Stimulated activated CD4-positive, alpha-beta T cell treated with anti-CD3 and anti-CD28 coated beads, Interleukin-2, amount 100 ng/mL, for 4 hours (primary cell): Measurements from ENCODE around the gene P2RX4.
"Not testable (repeated sequence)": the region's sequence is repeated elsewhere in the genome, so short reads cannot be mapped to it uniquely, and the experiment has no call there.

ENCODE experiments used
- DNase-seq: peaks from one replicate; pipeline ENCODE4 v3.0.0-alpha.2; 2020; ENCODE audit warnings: low read depth

The P2RX4 gene

DNA sequence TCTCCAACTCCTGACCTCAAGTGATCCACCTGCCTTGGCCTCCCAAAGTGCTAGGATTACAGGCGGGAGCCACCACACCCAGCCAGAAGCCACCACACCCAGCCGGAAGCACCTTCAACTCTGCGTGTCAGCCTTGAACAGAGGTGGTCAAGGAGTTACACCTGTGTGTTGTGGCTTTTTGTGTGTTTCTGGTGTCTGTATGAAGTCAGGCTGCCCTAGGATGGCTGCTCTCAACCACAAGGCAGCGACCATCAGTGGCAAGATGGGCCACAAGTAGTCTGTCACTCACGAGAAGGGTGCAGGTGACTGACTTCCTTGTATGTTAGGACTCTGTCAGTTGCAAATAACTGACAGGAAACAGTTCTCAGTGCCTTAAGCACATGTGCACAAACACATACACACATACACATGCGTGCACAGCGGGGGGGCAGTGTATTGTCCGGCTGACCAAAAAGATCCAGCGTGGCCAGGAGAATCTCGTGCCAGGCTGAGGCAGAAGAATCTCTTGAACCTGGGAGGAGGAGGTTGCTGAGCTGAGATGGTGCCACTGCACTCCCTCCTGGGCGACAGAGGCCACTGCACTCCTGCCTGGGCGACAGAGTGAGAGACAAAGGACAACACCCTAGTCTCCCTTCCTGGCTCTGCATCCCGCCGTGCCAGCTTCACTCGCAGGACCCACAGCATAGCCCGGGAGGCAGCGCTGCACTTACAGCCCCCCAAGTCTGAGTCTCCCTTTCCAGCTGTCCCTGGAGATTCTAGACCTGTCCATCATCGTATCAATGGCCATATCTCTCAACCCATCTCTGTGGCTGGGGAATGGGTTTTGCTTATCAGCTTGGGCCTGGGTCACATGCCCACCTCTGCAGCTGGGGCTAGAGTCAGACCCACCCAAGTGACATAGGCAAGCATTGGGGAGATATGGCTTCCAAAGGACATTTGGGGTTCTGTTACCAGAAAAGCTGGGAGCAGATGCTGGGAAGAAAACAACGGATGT is 13.7 kb downstream of the P2RX4 start:
- no peak for DNase-seq

DNA sequence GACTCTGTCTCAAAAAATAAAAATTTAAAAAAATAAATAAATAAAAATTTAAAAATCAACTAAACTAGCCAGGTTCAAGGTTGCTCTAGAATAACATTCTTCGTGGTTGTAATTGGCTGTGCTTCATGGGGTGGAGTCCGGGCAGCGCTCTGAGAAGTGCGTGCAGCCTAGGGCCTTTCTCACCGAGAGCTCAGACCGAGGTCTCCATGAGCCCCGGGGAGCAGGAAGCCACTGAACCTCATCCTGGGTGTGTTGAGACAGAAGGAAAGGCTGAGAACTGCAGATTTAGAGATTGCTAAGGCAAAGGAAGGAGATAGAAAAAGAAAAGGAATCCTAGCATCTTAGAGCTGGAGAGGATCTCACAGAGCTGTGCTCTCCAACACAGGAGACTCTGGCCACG is 14.7 kb downstream of the P2RX4 start:
- DNase-seq: no peak

DNA sequence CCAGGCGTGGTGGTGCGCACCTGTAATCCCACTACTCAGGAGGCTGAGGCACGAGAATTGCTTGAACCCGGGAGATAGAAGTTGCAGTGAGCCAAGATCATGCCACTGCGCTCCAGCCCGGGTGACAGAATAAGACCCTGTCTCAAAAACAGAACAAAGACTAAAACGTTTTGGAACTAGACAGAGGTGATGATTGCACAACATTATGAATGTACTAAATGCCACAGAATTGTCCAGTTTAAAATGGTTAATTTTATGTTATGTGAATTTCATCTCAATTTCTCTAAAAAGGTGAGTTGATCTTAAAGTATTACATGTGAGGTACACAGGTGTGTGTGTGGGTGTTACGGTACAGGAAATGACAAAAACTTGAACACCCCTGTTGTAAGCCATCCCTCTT is 16.5 kb downstream of the P2RX4 start:
- no peak for DNase-seq

DNA sequence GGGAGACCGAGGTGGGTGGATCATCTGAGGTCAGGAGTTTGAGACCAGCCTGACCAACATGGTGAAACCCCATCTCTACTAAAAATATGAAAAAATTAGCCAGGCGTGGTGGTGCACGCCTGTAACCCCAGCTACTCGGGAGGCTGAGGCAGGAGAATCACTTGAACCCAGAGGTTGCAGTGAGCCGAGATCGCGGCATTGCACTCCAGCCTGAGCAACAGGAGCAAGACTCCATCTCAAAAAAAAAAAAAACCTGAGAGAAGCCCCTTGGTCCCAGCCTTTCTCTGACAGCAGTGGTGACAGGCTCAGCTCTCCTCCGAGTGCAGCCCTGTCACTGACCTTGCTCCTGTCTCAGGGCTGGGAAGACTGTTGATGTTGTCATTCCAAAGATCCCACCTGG is 16.9 kb downstream of the P2RX4 start:
- DNase-seq: not testable (repeated sequence)

DNA sequence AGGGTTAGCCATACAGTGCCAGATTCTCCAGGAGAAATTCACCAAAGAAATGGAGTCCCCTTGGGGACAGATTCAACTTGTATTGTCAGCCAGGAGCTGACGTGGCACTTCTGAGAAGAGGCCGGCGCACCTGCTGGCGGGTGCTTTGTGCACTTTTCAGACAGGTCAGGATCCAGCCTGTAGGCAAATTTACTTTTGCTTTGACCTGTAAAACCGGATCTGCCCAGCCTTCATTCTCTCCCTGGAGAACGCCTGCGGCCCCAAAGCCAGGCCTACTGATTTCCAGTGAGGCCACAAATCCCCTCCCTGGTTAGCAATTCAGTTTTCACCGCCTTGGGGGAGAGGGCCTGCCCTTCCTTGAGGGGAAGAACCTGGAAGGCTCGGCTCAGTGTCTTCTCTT is 17.4 kb downstream of the P2RX4 start:
- DNase-seq: no peak

DNA sequence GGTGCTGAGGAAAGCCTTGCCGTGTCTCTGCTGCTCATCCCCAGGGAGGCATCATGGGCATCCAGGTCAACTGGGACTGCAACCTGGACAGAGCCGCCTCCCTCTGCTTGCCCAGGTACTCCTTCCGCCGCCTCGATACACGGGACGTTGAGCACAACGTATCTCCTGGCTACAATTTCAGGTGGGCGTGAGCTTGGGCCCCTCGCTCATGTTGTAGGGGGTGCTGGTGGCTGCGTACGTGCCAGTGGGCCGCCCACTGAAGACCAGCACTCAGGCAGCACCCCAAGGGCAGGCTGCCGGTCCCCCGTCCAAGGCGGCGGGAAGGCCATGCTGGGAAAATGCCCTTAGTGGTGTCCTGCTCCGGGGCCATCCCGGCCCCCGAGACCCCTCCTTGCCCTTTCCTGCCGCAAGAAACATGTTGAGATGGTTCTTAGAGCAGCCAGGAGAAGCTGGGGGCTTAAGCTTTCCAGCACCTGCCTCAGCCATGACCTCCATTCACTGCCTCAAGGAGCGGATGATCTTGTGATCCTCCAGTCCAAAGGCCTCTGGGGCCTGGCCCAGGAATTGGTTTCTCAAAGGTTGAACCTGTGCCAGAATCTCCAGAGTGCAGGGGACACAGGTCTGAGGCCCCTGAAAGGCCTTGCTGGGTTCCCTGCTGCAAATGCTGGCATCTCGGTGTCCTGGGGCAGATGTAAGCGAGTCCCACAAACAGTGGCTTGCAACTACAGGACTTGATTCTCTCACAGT is 19.2 kb downstream of the P2RX4 start:
- DNase-seq: no peak

DNA sequence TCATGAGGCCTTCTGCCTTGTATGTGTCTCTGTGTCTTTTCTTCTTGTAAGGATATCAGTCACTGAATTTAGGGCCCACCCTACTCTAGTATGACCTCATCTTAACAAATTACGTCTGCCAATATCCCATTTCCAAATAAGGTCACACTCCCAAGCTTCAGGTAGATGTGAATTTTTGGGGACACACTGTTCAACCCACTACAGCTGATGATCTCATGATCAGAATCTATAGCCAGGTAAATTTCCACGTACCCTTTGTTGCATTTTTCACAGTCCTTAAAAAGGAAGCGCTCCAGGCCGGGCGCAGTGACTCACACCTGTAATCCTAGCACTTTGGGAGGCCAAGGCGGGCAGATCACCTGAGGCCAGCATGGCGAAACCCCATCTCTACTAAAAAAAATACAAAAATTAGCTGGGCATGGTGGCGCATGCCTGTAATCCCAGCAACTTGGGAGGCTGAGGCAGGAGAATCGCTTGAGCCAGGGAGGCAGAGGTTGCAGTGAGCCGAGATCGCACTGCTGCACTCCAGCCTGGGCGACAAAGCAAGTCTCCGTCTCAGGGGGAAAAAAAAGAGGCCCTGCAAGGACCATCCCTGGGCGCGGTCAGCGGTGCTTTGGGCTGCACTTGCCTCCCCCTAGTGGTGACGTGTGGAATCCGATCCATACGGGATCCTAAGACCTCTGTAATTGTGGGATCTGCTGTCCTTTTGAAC is 20.1 kb downstream of the P2RX4 start:
- not testable (repeated sequence) for DNase-seq

DNA sequence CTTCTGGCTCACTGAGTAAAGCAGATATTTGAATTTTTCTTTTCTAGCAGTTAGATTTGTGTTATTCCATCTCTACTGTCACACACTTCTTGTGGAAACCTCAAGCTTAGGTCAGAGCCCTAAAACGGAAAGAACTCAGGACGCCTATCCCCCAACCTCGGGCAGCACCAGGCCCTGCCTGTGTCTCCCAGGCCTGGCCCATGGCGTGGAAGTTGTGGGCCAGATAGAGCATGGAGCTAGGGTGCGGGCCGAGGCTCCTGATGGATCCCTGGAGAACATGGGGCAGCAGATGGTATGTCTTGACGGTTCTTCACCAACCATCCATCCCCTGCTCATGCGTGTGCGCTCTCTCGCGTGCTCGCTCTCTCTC is 20.6 kb downstream of the P2RX4 start:
- no peak for DNase-seq

DNA sequence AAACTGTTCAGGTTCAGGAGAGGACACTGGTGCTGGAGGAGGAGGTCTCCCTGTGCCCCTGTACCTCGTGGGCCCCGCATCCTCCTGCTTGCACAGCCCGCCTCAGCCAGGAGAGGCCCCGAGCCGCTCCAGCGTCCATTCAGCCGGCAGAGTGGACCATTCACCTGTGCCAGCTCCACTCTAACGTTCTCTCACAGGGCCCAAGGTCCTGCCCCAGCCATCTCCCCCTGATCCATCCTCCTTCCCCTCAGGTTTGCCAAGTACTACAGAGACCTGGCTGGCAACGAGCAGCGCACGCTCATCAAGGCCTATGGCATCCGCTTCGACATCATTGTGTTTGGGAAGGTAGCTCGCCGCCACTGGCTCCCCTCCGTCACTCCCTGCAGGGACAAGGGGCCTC is 22.2 kb downstream of the P2RX4 start:
- DNase-seq: no peak

DNA sequence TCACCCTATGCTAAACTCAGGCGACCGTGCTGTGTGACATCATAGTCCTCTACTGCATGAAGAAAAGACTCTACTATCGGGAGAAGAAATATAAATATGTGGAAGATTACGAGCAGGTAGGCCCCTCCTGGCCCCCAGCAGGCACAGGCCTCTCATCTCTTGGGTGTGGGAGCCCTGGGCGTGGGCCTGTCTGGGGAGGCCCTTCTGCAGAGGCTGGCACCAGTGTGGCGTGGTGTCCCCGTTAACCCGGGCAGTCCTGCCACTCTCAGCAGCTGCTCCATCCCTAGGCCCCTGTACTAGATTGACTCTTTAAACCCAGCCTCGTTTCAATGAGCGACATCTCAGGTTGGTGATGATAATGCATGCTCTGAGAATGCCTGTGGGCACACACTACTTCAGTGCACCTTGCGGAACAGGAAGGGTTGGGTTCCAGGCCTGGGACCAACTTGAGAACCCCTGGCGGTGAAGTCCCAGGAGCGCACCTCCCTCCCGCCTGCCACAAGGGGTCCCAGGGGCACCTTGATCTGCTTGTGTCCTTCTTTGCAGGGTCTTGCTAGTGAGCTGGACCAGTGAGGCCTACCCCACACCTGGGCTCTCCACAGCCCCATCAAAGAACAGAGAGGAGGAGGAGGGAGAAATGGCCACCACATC is 23.2 kb downstream of the P2RX4 start:
- no peak for DNase-seq

DNA sequence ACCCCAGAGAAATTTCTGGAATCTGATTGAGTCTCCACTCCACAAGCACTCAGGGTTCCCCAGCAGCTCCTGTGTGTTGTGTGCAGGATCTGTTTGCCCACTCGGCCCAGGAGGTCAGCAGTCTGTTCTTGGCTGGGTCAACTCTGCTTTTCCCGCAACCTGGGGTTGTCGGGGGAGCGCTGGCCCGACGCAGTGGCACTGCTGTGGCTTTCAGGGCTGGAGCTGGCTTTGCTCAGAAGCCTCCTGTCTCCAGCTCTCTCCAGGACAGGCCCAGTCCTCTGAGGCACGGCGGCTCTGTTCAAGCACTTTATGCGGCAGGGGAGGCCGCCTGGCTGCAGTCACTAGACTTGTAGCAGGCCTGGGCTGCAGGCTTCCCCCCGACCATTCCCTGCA is 23.7 kb downstream of the P2RX4 start:
- DNase-seq: no peak

DNA sequence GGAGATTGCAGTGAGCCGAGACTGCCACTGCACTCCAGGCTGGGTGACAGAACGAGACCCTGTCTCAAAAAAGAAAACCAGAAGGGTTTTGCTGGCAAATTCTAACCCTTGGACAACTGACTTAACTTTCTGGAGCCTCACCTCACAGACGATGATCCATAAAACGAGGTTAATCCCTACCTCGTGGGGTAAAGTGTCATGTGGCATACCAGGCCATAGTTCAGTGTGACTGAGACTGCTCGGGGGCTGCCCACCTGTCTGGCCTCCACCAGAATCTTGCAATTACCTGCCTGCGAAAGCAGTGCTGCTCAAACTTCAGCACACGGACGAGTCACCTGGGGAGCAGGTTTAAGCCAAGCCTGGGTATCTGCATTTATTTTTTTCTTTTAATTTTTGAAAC is 26.8 kb downstream of the P2RX4 start:
- DNase-seq: no peak

DNA sequence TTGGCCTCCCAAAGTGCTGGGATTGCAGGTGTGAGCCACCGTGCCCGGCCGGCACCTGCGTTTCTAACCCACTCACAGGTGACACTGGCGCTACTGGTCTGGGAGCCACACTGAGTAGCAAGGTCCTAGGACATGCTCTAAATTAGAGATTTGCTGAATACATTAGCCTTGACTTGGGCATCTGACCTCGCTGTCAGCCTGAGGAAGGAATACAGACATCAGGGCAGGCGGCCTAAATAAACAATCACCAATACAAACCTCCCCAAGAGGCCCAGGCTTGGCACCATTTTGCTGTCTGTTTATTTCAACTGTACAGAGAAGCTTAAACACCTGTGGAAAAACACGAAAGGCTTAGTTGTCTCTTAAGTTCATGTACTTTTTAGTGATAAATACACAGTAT is 27.5 kb downstream of the P2RX4 start:
- DNase-seq: no peak

DNA sequence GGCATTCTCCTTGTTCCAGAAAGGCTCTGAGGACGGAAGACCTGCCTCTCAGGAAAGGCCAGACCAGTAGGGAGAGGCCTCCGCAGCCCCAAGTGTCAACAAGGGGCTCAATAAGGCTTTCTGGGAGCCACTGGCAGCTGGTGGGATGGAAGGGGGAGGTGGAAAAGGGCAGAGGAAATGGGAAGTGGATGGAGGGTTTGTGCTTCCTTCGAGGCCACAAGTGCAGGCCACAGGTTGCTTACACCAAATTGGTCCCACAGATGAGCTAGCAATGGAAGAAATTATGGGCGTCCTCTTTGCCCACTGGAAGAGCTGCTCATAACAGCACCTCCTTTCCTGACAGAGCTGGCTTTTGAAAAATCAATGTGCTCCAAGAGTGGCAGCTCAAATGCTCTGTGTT is 28.2 kb downstream of the P2RX4 start:
- DNase-seq: no peak

DNA sequence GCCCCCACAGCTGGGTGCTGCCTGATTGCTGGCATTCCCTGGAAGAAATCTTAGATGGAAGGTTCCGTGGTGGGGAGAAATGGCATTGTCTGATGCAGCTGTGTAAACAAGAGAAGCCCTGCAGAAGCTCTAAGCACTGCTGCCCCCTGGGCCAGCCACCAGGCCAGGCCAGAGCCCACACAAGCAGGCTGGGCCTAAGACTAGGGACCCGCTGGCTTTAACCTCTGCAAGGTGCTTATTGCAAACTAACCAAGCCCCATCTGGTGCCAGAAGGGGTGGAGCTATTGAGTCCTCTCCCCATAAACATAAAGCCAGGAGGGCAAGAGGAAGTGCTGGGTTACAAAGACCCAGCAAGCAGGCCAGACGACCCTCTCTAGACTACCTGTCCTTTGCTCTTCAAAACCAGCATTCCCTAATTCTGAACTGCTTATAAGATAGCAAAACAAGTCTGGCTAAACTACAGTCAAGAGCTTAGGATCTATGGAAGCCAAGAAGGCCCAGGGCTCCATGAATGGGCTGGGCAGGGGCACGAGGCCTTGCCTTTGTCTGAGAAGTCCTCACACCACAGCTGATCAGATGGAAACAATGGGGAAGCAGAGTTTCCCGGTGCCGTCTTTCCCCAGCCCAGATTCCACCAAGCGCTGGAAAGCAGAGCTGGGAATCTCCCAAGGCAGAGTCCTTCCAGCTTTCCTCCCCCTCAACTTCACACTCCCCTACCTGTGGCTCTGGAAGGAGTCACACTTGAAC is 28.8 kb downstream of the P2RX4 start:
- DNase-seq: no peak

DNA sequence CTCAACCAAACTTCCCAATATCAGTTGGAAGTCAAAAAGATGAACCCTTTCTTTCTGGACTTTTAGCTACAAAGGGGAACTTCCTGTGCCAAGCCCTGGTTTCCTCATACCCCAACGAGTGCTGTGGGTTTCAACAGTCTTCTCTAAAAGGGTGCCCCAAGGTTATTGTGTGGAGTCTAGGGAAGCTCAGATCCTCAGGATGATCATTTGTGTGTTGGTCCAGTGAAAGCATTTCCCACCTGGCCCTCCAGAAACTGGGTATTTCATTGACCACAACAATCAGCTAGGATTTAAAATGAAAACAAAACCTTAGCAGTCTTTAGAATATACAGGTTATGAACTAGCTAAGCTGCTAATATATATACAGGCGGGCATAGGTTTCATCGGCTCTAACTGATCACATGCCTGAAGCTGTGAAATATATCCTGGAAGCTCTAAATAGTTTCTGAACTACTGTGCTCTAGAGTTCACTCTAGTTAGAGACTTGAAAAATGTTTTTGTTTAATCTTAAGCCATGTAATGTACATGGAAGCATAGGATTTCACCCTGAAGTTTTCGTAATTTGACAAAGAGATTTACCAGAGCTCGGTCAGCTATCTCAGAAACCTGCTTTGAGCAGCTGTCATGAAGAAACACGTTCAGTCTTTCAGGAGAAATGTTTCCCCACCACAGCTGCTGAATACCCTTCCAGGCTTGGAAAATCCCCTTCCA is 29.6 kb downstream of the P2RX4 start:
- DNase-seq: no peak

DNA sequence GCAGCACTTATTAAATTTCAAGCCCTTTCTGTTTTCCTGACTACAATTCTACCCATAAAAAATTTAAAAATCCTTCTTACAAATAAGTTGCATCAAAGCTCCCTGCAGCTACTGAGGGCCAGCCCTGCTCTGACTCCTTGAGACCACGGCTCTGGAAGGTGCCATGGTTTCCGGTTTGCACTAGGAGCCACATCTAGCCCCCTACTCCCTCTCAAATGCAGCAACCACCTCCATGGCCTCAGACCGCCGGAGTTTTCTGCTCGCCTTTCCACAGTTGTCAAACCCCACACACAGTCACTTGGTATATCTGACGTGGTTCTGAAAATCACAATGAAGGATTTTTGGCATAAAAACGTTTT is 30.1 kb downstream of the P2RX4 start:
- no peak for DNase-seq

DNA sequence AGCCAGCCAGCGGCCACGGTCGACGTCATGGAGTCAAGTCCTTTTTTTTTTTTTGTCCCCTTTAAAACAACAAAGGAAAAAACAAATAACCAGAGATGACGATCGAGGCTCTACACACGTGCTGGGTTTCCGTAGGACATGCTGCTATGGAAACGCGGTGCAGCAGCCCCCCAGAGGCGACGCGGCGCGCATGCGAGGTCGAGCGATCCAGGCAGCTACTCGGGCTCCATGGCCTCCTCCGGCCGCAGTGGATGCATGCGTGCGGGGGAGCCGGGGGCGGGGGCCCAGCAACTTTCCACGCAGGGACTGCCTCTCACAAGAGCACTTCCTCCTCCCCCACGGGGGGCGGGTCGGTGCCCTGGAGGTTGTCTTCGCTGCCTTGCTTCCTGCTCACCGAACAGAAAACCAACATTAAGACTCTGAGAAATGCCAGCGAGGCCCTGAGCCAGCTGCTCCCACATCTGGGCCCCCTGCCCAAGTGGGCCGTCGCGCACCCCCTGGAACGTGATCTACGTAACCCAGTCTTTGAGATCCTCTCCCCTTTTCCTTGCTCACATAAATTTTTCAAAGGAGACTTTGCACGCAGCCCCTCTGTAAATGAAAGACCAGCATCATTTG is 30.7 kb downstream of the P2RX4 start:
- peak; percentile 89 for DNase-seq

DNA sequence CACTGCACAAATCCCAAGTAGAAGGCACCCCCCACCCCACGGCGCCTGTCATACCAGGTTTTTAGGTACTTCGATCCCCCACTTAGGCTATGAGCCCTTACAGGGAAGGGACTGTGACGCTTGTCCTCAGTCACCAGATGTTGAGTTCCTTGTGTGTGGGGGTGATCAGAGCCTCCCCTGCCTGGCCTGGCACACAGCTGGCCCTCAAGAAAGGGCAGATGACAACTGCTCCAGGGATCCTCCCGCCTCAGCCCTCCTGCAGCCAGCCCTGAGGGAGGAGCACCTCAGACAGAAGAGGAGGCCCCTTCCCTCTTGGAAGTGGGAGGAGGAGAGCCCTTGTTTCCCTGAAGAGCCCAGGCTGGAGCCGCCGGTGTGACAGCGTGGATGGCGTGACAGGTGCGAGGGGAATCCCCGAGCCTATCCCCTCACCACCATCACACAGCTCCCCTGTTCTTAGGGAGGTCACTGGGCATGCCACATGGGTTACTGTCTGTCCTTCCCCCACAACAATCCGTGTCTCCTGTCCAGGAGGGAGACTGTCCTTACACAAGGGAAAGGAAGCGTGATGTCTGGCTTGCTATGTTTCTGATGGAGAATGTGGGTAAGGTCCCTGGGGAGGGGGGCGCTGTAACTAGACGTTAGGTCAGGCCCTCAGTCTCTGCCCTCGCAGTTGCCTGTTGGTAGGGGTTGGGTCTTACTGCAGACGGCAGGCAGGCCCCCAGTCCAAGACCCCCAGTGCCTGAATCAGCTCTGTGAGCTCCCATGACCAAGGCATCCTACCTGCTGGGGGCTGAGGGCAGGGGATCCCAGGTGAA is 31.4 kb downstream of the P2RX4 start:
- DNase-seq: no peak

DNA sequence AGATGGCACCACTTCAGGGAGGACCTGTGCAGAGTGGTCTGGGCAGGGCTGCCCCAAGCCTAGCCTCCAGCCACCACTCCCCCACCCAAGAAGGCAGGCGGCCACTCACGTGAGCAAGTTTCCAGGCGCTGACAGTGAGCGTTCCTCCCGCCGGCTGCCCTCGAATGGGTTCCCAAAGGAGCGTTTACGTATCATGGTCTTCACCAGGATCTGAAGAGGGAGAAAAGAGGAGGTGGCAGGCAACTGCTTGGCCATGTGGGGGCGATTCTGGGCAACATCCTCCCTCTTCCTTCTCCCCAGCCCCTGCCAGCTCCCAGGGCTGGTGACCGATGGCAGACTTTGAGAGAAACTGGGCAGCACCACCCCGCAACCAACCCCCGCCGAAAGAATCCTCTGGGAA is 35.1 kb downstream of the P2RX4 start:
- DNase-seq: no peak
